Neural cell (in vitro differentiated cells): ENCODE measurements around the gene CDX1.

Source experiments
- CTCF ChIP-seq: fragments of 450-650 bp; IDR thresholded peaks from 2 replicates; pipeline ENCODE4 v1.5.1; 2014; ENCODE audit warnings: antibody characterized with exemption, mild to moderate bottlenecking, moderate library complexity; ENCODE audit not compliant: poor library complexity, severe bottlenecking
- EP300 ChIP-seq: fragments of 450-650 bp; conservative IDR thresholded peaks from 2 replicates; pipeline ENCODE4 v1.6.1; 2014; ENCODE audit warnings: antibody characterized with exemption, mild to moderate bottlenecking, moderate library complexity; ENCODE audit not compliant: poor library complexity, severe bottlenecking
- EZH2 ChIP-seq: fragments of 200-600, 300-800 bp; shearing (Covaris generic), sonication (generic); IDR thresholded peaks from 2 replicates; pipeline ENCODE4 v1.6.1; 2014; ENCODE audit warnings: antibody characterized with exemption, low read length, borderline replicate concordance, mild to moderate bottlenecking; ENCODE audit not compliant: insufficient read depth, poor library complexity, severe bottlenecking
- RAD21 ChIP-seq: fragments of 450-650 bp; conservative IDR thresholded peaks from 2 replicates; pipeline ENCODE4 v1.6.1; 2014; ENCODE audit warnings: antibody characterized with exemption, mild to moderate bottlenecking, moderate library complexity

- TF ChIP-seq CTCF, result no peak
- TF ChIP-seq RAD21, result no peak
- TF ChIP-seq EP300, result no peak
- TF ChIP-seq EZH2, result no peak
Observed at GRCh38 chr5:150190503-150190979, 24.0 kb downstream of the CDX1 start.
